Body of pancreas (tissue), 4 donors: Measurements from ENCODE around the gene ZBTB49. TPM values are rescaled to one million over a fixed set of nuclear protein-coding genes. Genes with fewer than 3 reads are reported as not detected.

Source experiments
- ATAC-seq: fragments of 150-250 bp; one replicate; pipeline ENCODE4 v1.9.1; 2016
- DNase-seq, 4 donors: peaks; one replicate each; pipeline ENCODE4 v3.0.0-alpha.2; 2019
- H3K27ac ChIP-seq, 4 donors: fragments of 200-600 bp; sonication (generic); 1 replicate in 3 of 4; 2 replicates in 1 of 4; pipeline versions ENCODE4 v1.5.1 to v1.6.1; 2016 to 2019; ENCODE audit warnings: mild to moderate bottlenecking in 1 of 4, mixed read lengths in 1 of 4, moderate library complexity in 1 of 4
- H3K27me3 ChIP-seq, 2 donors: fragments of 200-600 bp; sonication (generic); one replicate each; pipeline ENCODE4 v1.6.0; 2016; ENCODE audit warnings: mild to moderate bottlenecking in 1 of 2
- H3K36me3 ChIP-seq, 2 donors: fragments of 200-600 bp; sonication (generic); replicated peaks in 1 of 2; 2 replicates each; pipeline ENCODE4 v1.5.1; 2016; ENCODE audit warnings: low read depth in 2 of 2; ENCODE audit not compliant: insufficient read depth in 1 of 2
- H3K4me1 ChIP-seq: fragments of 200-600 bp; sonication (generic); one replicate; pipeline ENCODE4 v1.6.0; 2016
- H3K4me3 ChIP-seq, 2 donors: fragments of 200-600 bp; sonication (generic); 1 replicate in 1 of 2; 2 replicates in 1 of 2; pipeline ENCODE4 v1.5.1; 2016 to 2019
- H3K9me3 ChIP-seq, 3 donors: fragments of 200-600 bp; sonication (generic); 1 replicate in 2 of 3; 2 replicates in 1 of 3; pipeline ENCODE4 v1.5.1; 2016
- CTCF ChIP-seq, 7 experiments: fragments of 450-650 bp in 4 of 7; fragments of 200-600 bp in 3 of 7; sonication (generic) in 3 of 7; IDR thresholded peaks; one replicate each; pipeline ENCODE4 v1.5.1; 2016 to 2019; ENCODE audit warnings: antibody characterized with exemption in 7 of 7
- POLR2A ChIP-seq, 3 donors: fragments of 450-650 bp; IDR thresholded peaks; one replicate each; pipeline ENCODE4 v1.6.1; 2016; ENCODE audit warnings: antibody characterized with exemption in 3 of 3, mild to moderate bottlenecking in 2 of 3
- WGBS, 2 donors: methylation state at CpG; one replicate each; pipeline ENCODE4 v1.1.5; 2017; 5-methylcytosine and 5-hydroxymethylcytosine counted together
- intact Hi-C: fragments of 100-400 bp; cut with DNase I; formaldehyde crosslinking; loops from one replicate; pipeline ENCODE4 v1.15.1; 2023
- total RNA-seq, 2 donors: library from RNA; depleted of rRNA; stranded (reverse); fragments of >200 nt; gene quantifications; one replicate each; pipeline ENCODE4 v1.1.0, GENCODE V29; 2016

Gene ZBTB49
- total RNA-seq, 2 donors from 2014 or later, result 9.1 to 23.4 TPM

- no peak for TF ChIP-seq CTCF (IDR thresholded peaks at IDR 0.05)
- TF ChIP-seq POLR2A (IDR thresholded peaks at IDR 0.05), result no peak
- no peaks in the 10 kb centered on the region for H3K9me3 ChIP-seq
- H3K36me3 ChIP-seq, result peaks cover 0 to 3% of the 10 kb centered on the region in 2 donors
- no peak overlapping the region for H3K4me3 ChIP-seq
- intact Hi-C loops, result no loop called here
- no peak for ATAC-seq
- no peak for DNase-seq
- H3K4me1 ChIP-seq, result no peaks in the 10 kb centered on the region
- no peak overlapping the region for H3K27ac ChIP-seq
- WGBS, 2 donors, result 83 to 85% methylated on average over 5 of the region's 5 CpGs
- no peaks in the 10 kb centered on the region for H3K27me3 ChIP-seq
Measured at GRCh38 chr4:4302001-4302400, 11.9 kb downstream of the ZBTB49 start.

GRCh38 chr4:4302416-4302815 lies 12.4 kb downstream of the ZBTB49 start:
- Histone ChIP-seq H3K27ac (no peak overlapping the region), H3K9me3 (no peaks in the 10 kb centered on the region), H3K4me3 (no peak overlapping the region), H3K27me3 (no peaks in the 10 kb centered on the region), H3K36me3 (peaks cover 0 to 3% of the 10 kb centered on the region in 2 donors), H3K4me1 (no peaks in the 10 kb centered on the region)
- 60 to 64% methylated on average over 4 to 6 of the region's 6 CpGs for WGBS, 2 donors
- DNase-seq (no peak), ATAC-seq (no peak)
- intact Hi-C loops, result no loop called here
- TF ChIP-seq CTCF (IDR thresholded peaks at IDR 0.05), result no peak
- no peak for TF ChIP-seq POLR2A (IDR thresholded peaks at IDR 0.05)

GRCh38 chr4:4306920-4307319 lies 16.9 kb downstream of the ZBTB49 start:
- no peaks in the 10 kb centered on the region for H3K27me3 ChIP-seq
- TF ChIP-seq POLR2A (IDR thresholded peaks at IDR 0.05) (no peak), CTCF (IDR thresholded peaks at IDR 0.05) (no peak)
- ATAC-seq (no peak), DNase-seq (no peak)
- H3K36me3 ChIP-seq, result peaks cover 0 to 3% of the 10 kb centered on the region in 2 donors
- no peaks in the 10 kb centered on the region for H3K9me3 ChIP-seq
- H3K4me1 ChIP-seq, result no peaks in the 10 kb centered on the region
- 90 to 94% methylated on average over 11 of the region's 11 CpGs for WGBS, 2 donors
- H3K27ac ChIP-seq, result no peak overlapping the region
- intact Hi-C loops, result no loop called here
- H3K4me3 ChIP-seq, result no peak overlapping the region

GRCh38 chr4:4308800-4309441 lies 18.9 kb downstream of the ZBTB49 start:
- no peak for TF ChIP-seq POLR2A (IDR thresholded peaks at IDR 0.05)
- WGBS, 2 donors, result 94 to 95% methylated on average over 9 of the region's 9 CpGs
- no peak overlapping the region for H3K27ac ChIP-seq
- H3K36me3 ChIP-seq, result no peaks in the 10 kb centered on the region
- ATAC-seq (no peak), DNase-seq (no peak)
- no peak overlapping the region for H3K4me3 ChIP-seq
- no peaks in the 10 kb centered on the region for H3K4me1 ChIP-seq
- H3K27me3 ChIP-seq, result no peaks in the 10 kb centered on the region
- intact Hi-C loops, result no loop called here
- H3K9me3 ChIP-seq, result no peaks in the 10 kb centered on the region

- intact Hi-C loops, result no loop called here
- WGBS, 2 donors, result 90 to 92% methylated on average over 4 of the region's 4 CpGs
- H3K27me3 ChIP-seq, result no peaks in the 10 kb centered on the region
- TF ChIP-seq POLR2A (IDR thresholded peaks at IDR 0.05), result no peak
- DNase-seq (no peak), ATAC-seq (no peak)
- H3K9me3 ChIP-seq, result no peaks in the 10 kb centered on the region
- no peak overlapping the region for H3K4me3 ChIP-seq
- peaks cover 2 to 3% of the 10 kb centered on the region in 2 donors for H3K36me3 ChIP-seq
- no peaks in the 10 kb centered on the region for H3K4me1 ChIP-seq
- no peak overlapping the region for H3K27ac ChIP-seq
Measured at GRCh38 chr4:4311193-4311592, 21.1 kb downstream of the ZBTB49 start.
